ENCODE measurements around the gene PIK3C2G.

DNA sequence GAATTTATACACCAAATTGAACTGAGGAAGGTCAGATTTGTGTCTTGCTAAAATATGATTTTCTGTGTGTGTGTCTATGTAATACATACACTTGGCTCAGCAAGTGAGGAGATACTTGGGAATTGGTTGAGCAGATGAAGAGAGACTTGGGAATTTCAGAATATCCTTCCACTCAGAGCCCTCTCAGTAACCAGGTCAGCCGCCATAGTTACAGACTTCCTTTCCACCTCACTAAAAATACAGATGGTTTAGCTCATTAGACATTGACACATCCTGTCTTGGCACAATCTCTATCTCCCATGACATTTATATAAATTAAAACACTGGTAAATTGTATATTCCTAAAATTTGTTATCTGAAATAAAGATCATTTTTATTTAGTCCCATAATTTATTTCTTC lies 15.9 kb downstream of the PIK3C2G start:
- no peak for TF ChIP-seq POLR2AphosphoS5 (IDR thresholded peaks at IDR 0.05; ENCODE audit: low read depth, low read length)
- TF ChIP-seq, protein P1, sequence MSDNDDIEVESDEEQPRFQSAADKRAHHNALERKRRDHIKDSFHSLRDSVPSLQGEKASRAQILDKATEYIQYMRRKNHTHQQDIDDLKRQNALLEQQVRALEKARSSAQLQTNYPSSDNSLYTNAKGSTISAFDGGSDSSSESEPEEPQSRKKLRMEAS (IDR thresholded peaks at IDR 0.05; ENCODE audit: low read depth): no peak
- TF ChIP-seq, protein P2, sequence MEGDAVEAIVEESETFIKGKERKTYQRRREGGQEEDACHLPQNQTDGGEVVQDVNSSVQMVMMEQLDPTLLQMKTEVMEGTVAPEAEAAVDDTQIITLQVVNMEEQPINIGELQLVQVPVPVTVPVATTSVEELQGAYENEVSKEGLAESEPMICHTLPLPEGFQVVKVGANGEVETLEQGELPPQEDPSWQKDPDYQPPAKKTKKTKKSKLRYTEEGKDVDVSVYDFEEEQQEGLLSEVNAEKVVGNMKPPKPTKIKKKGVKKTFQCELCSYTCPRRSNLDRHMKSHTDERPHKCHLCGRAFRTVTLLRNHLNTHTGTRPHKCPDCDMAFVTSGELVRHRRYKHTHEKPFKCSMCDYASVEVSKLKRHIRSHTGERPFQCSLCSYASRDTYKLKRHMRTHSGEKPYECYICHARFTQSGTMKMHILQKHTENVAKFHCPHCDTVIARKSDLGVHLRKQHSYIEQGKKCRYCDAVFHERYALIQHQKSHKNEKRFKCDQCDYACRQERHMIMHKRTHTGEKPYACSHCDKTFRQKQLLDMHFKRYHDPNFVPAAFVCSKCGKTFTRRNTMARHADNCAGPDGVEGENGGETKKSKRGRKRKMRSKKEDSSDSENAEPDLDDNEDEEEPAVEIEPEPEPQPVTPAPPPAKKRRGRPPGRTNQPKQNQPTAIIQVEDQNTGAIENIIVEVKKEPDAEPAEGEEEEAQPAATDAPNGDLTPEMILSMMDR (IDR thresholded peaks at IDR 0.05): no peak
- TF ChIP-seq YY1 (IDR thresholded peaks at IDR 0.05; ENCODE audit: low read depth): no peak
- TF ChIP-seq EZH2phosphoT487 (IDR thresholded peaks at IDR 0.05; ENCODE audit: borderline replicate concordance, low read depth): no peak

All from SK-N-SH (cell line).